GM19438 (cell line): ENCODE measurements around the gene SMPX.

Source experiments
- ATAC-seq: cut with Tn5 transposase; IDR thresholded peaks from one replicate; pipeline ENCODE4 v1.9.1; 2021; ENCODE audit warnings: low read depth; ENCODE audit not compliant: unreplicated experiment

SMPX gene

DNA sequence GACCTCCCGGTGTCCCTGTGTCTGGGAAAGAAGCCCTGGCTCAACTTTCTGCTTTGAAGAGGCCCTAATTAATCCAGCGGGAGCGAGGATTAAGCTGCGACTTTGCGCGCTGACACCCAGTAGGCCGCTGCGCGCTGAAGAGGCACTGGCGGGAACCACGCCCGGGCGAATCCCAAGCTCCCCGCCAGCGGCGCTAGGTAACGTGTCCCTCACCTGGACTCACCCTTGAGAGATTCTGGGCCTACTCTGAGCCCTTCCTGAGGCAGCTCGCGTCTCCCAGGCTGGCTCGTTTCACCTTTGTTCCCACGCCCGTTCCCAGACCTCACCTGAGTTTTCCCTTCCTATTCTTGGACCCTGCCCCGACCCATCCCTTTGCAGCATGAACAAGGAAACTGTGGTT, 99.2 kb downstream of the SMPX start:
- no peak for ATAC-seq

- ATAC-seq: no peak
These were observed 99.7 kb downstream of the SMPX start, which contains the start of gene KLHL34 for GRCh38 chrX:21658152-21658737. KLHL34 (minus strand) TSS chrX:21658330; CDS start chrX:21657788, 542 bp downstream.

DNA sequence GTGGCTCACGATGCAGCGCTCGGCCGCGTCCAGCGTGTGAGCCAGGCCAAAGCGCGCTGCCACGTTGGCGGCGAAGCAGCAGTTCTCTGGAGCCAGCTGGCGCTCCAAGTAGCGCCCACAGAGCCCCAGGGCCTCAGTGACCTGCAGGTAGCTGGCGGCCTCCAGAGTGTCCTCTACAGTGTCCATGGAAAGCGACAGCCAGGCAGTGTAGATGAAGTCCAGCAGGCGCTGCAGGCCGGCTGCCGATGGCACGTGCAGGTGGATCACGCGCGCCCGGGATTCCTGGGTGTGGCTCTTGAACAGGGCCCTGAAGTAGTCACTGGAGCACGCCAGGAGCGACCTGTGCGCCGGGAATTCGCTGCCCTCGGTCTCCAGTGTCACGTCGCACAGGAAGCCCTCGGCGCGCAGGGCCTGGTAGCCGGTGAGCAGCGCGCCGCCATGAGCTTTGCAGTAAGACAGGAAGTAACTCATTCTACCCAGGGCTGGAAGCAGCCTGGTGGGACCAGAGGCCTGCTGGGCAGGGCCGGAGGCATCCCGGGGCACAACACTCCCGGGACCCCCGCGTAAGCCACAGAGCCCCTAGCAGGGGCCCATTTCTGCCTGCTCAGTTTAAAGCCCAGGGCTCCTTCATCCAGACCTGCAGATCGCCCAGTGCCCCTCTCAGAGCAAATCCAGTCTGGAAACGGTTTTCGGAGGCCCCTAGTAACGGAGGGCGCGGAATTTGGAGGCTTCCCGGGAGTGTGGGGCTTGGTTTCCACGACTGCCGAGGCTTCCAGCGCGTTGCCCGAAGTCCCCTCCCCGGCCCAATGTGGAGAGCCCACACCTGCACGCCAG, 100.4 kb downstream of the SMPX start:
- no peak for ATAC-seq

GRCh38 chrX:21656587-21657317, 101.2 kb downstream of the SMPX start:
- no peak for ATAC-seq
